Liver (tissue), 9 donors: Measurements from ENCODE around the gene NAP1L1. TPM values are rescaled to one million over a fixed set of nuclear protein-coding genes. Genes with fewer than 3 reads are reported as not detected.

Experiments used
- DNase-seq: peaks from one replicate; pipeline ENCODE4 v3.0.0-alpha.2; 2017; ENCODE audit warnings: low spot score
- H3K27ac ChIP-seq, 2 donors: one replicate each; pipeline ENCODE4 v1.7.0; 2013; ENCODE audit warnings: inconsistent platforms in 2 of 2, low read length in 2 of 2, control low read depth in 1 of 2, low read depth in 1 of 2, mild to moderate bottlenecking in 1 of 2
- H3K27me3 ChIP-seq, 4 donors: one replicate each; pipeline versions ENCODE4 v1.6.1 to v1.7.0; 2013; ENCODE audit warnings: low read length in 3 of 4, inconsistent platforms in 1 of 4, mild to moderate bottlenecking in 1 of 4, moderate library complexity in 1 of 4; ENCODE audit not compliant: control insufficient read depth in 4 of 4, insufficient read depth in 4 of 4
- H3K36me3 ChIP-seq, 4 donors: one replicate each; pipeline versions ENCODE4 v1.6.1 to v1.7.0; 2013; ENCODE audit warnings: low read length in 3 of 4, mild to moderate bottlenecking in 3 of 4, low read depth in 1 of 4, moderate library complexity in 1 of 4; ENCODE audit not compliant: control insufficient read depth in 4 of 4, insufficient read depth in 3 of 4
- H3K4me1 ChIP-seq, 4 donors: one replicate each; pipeline versions ENCODE4 v1.6.1 to v1.7.0; 2013; ENCODE audit warnings: low read length in 3 of 4, mild to moderate bottlenecking in 3 of 4, moderate library complexity in 1 of 4; ENCODE audit not compliant: control insufficient read depth in 4 of 4, insufficient read depth in 4 of 4
- H3K4me3 ChIP-seq, 3 donors: one replicate each; pipeline versions ENCODE4 v1.6.1 to v1.7.0; 2013; ENCODE audit warnings: low read length in 3 of 3, control low read depth in 1 of 3, low read depth in 1 of 3, mild to moderate bottlenecking in 1 of 3
- H3K9ac ChIP-seq, 2 donors: one replicate each; pipeline ENCODE4 v1.7.0; 2013; ENCODE audit warnings: low read length in 2 of 2, mild to moderate bottlenecking in 2 of 2, moderate library complexity in 2 of 2, control low read depth in 1 of 2, low read depth in 1 of 2
- H3K9me3 ChIP-seq, 4 donors: one replicate each; pipeline versions ENCODE4 v1.6.1 to v1.7.0; 2013; ENCODE audit warnings: low read length in 3 of 4; ENCODE audit not compliant: control insufficient read depth in 4 of 4
- ATF3 ChIP-seq: IDR thresholded peaks from 2 replicates; pipeline ENCODE4 v1.6.1; 2016; ENCODE audit warnings: antibody characterized with exemption
- CTCF ChIP-seq: fragments of 150-350 bp; IDR thresholded peaks from 2 replicates; pipeline ENCODE4 v1.5.1; 2017; ENCODE audit warnings: improper control_type of control experiment, low read depth, low read length; ENCODE audit not compliant: missing input control
- EGR1 ChIP-seq, 2 donors: IDR thresholded peaks; 2 replicates each; pipeline ENCODE4 v1.6.1; 2016 to 2018; ENCODE audit warnings: antibody characterized with exemption in 2 of 2, low read depth in 2 of 2
- FOXA1 ChIP-seq: IDR thresholded peaks from 2 replicates; pipeline ENCODE4 v1.6.1; 2016; ENCODE audit warnings: antibody characterized with exemption
- GABPA ChIP-seq, 2 donors: IDR thresholded peaks in 1 of 2; conservative IDR thresholded peaks in 1 of 2; 2 replicates each; pipeline ENCODE4 v1.6.1; 2016; ENCODE audit warnings: antibody characterized with exemption in 2 of 2, mild to moderate bottlenecking in 1 of 2, moderate library complexity in 1 of 2
- HNF4A ChIP-seq, 2 donors: conservative IDR thresholded peaks; 2 replicates each; pipeline ENCODE4 v1.6.1; 2016; ENCODE audit warnings: antibody characterized with exemption in 2 of 2, mild to moderate bottlenecking in 2 of 2
- JUND ChIP-seq, 2 donors: IDR thresholded peaks; 2 replicates each; pipeline ENCODE4 v1.6.1; 2016; ENCODE audit warnings: antibody characterized with exemption in 2 of 2
- MAX ChIP-seq: IDR thresholded peaks from 2 replicates; pipeline ENCODE4 v1.6.1; 2016; ENCODE audit warnings: antibody characterized with exemption
- NR2F2 ChIP-seq: IDR thresholded peaks from 2 replicates; pipeline ENCODE4 v1.6.1; 2016; ENCODE audit warnings: antibody characterized with exemption
- RAD21 ChIP-seq, 2 donors: IDR thresholded peaks; 2 replicates each; pipeline ENCODE4 v1.6.1; 2016; ENCODE audit warnings: antibody characterized with exemption in 2 of 2, mild to moderate bottlenecking in 2 of 2
- REST ChIP-seq: IDR thresholded peaks from 2 replicates; pipeline ENCODE4 v1.6.1; 2016; ENCODE audit warnings: antibody characterized with exemption, mild to moderate bottlenecking
- RXRA ChIP-seq, 2 donors: IDR thresholded peaks; 2 replicates each; pipeline ENCODE4 v1.6.1; 2017 to 2018; ENCODE audit warnings: antibody characterized with exemption in 2 of 2, mild to moderate bottlenecking in 1 of 2
- SP1 ChIP-seq: IDR thresholded peaks from 2 replicates; pipeline ENCODE4 v1.6.1; 2018; ENCODE audit warnings: antibody characterized with exemption, mild to moderate bottlenecking
- YY1 ChIP-seq: IDR thresholded peaks from 2 replicates; pipeline ENCODE4 v1.6.1; 2016; ENCODE audit warnings: antibody characterized with exemption, mild to moderate bottlenecking
- WGBS: extraction: QIAGEN DNeasy Blood & Tissue Kit; methylation state at CpG from one replicate; pipeline ENCODE4 v1.1.7; 2013; 5-methylcytosine and 5-hydroxymethylcytosine counted together
- polyA plus RNA-seq, 2 donors: library from polyadenylated mRNA; stranded (reverse) in 1 of 2; unstranded in 1 of 2; fragments of 200-250 nt in 1 of 2; fragments of >200 nt in 1 of 2; fragmentation: Nextera tagmentation in 1 of 2; extraction: Ambion mirVana in 1 of 2; gene quantifications; one replicate each; pipeline versions ENCODE4 v1.2.1 to v1.2.3, GENCODE V29; 2013 to 2015
- total RNA-seq, 2 donors: library from RNA; depleted of rRNA; stranded (reverse); fragments of >200 nt; gene quantifications; one replicate each; pipeline ENCODE4 v1.2.3, GENCODE V29; 2014
- TF ChIP-seq, protein P1 (sequence below): IDR thresholded peaks from 2 replicates; pipeline ENCODE4 v1.6.1; 2016; ENCODE audit warnings: antibody characterized with exemption
- donor health status: healthy.
- donor health status: healthy.
- donor health status: healthy.
- donor health status: healthy.
- donor health status: healthy.

NAP1L1 gene
- total and polyA plus RNA-seq, 4 donors: 36.6 to 74.7 (median 42.4) TPM

DNA sequence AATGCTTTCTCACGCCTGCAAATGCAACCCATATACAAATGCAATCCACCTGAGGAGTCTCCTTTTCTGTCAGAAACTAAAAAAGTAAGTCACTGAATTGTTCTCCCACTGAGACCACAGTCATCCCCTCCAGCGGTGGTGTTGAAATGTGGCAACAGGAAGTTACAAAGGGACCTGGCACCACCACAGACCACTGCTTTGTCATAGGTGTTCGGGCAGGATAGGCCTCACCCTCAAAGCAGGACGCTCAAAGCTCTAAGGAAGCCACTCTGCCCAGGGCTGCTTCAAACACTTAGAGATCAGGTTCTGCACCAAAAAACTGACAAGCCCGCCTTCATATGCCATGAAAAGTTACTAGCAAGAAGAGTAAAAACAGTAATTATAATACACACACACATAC is 64.2 kb downstream of the NAP1L1 start:
- no peak overlapping the region for H3K4me3 ChIP-seq
- no peaks in the 10 kb centered on the region for H3K27me3 ChIP-seq
- WGBS: 77% methylated on average over 5 of the region's 5 CpGs
- H3K36me3 ChIP-seq: no peaks in the 10 kb centered on the region
- TF ChIP-seq, protein P1, sequence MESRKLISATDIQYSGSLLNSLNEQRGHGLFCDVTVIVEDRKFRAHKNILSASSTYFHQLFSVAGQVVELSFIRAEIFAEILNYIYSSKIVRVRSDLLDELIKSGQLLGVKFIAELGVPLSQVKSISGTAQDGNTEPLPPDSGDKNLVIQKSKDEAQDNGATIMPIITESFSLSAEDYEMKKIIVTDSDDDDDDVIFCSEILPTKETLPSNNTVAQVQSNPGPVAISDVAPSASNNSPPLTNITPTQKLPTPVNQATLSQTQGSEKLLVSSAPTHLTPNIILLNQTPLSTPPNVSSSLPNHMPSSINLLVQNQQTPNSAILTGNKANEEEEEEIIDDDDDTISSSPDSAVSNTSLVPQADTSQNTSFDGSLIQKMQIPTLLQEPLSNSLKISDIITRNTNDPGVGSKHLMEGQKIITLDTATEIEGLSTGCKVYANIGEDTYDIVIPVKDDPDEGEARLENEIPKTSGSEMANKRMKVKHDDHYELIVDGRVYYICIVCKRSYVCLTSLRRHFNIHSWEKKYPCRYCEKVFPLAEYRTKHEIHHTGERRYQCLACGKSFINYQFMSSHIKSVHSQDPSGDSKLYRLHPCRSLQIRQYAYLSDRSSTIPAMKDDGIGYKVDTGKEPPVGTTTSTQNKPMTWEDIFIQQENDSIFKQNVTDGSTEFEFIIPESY: no peak
- TF ChIP-seq NR2F2: no peak
- no peak for TF ChIP-seq FOXA1
- TF ChIP-seq YY1: no peak
- TF ChIP-seq SP1: no peak
- no peaks in the 10 kb centered on the region for H3K4me1 ChIP-seq
- H3K27ac ChIP-seq: peak overlapping the region; percentile 14 to 76
- DNase-seq: no peak
- no peaks in the 10 kb centered on the region for H3K9me3 ChIP-seq
- H3K9ac ChIP-seq: no peak overlapping the region

- WGBS: 95% methylated on average over 1 of the region's 1 CpG
- no peak for TF ChIP-seq YY1
- no peak for TF ChIP-seq GABPA (IDR thresholded peaks at IDR 0.05 in 1 of 2, conservative IDR thresholded peaks at IDR 0.05 in 1 of 2)
- no peak for TF ChIP-seq REST
- no peak for TF ChIP-seq HNF4A (conservative IDR thresholded peaks at IDR 0.05)
- no peak for TF ChIP-seq SP1
- no peak for TF ChIP-seq RXRA (IDR thresholded peaks at IDR 0.05)
- TF ChIP-seq MAX: no peak
- TF ChIP-seq JUND (IDR thresholded peaks at IDR 0.05): no peak
- TF ChIP-seq RAD21 (IDR thresholded peaks at IDR 0.05): no peak
- TF ChIP-seq NR2F2: no peak
- no peak for TF ChIP-seq ATF3
- Histone ChIP-seq H3K9me3 (no peaks in the 10 kb centered on the region), H3K4me1 (no peaks in the 10 kb centered on the region), H3K27ac (no peak overlapping the region), H3K9ac (no peak overlapping the region), H3K4me3 (no peak overlapping the region), H3K27me3 (no peaks in the 10 kb centered on the region), H3K36me3 (peaks cover 0 to 1% (median 0%) of the 10 kb centered on the region in 4 donors)
- DNase-seq: no peak
Observed at GRCh38 chr12:76018672-76019071, 65.8 kb downstream of the NAP1L1 start.

- Histone ChIP-seq H3K9me3 (no peaks in the 10 kb centered on the region), H3K4me3 (no peak overlapping the region), H3K9ac (no peak overlapping the region), H3K36me3 (peaks cover 0 to 1% (median 0%) of the 10 kb centered on the region in 4 donors), H3K27me3 (no peaks in the 10 kb centered on the region), H3K27ac (no peak overlapping the region), H3K4me1 (no peaks in the 10 kb centered on the region)
- DNase-seq: no peak
- 73% methylated on average over 6 of the region's 6 CpGs for WGBS
- TF ChIP-seq, protein P1: no peak
- no peak for TF ChIP-seq ATF3
- TF ChIP-seq HNF4A (conservative IDR thresholded peaks at IDR 0.05): no peak
- TF ChIP-seq RAD21 (IDR thresholded peaks at IDR 0.05): no peak
- no peak for TF ChIP-seq NR2F2
- TF ChIP-seq GABPA (IDR thresholded peaks at IDR 0.05 in 1 of 2, conservative IDR thresholded peaks at IDR 0.05 in 1 of 2): no peak
- no peak for TF ChIP-seq CTCF
- TF ChIP-seq EGR1 (IDR thresholded peaks at IDR 0.05; ENCODE audit: low read depth in 2 of 2): no peak
Observed at GRCh38 chr12:76018111-76018510, 66.4 kb downstream of the NAP1L1 start.
